Measurements from ENCODE around the gene FANCI. TPM values are rescaled to one million over a fixed set of nuclear protein-coding genes. Genes with fewer than 3 reads are reported as not detected.
A peak's percentile ranks its signal among the peaks of the same experiment; 100 is the strongest.

Gene FANCI
- total and polyA plus RNA-seq, 2 experiments from 2014 or later = 63.6 to 66.8 TPM

DNA sequence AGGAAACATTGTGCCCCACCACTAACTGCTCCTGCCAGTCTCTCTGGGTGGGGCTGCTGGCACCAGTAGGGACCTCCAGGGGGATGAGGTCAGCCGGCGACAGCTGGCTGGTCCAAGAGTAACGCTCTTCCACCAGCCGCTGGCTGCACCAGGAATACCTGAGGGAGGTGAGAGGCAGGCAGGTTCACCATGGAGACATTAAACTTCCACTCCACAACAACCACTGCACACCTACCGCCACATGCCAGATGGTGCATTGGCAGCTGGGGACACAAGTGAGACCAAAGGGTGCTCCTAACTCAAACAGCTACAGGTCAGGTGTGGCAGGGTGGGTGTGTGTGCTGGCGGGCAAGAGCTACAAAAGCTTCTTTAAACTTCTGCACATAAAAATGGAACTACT is 86.3 kb downstream of the FANCI start (continued):
- TF ChIP-seq, protein P1, sequence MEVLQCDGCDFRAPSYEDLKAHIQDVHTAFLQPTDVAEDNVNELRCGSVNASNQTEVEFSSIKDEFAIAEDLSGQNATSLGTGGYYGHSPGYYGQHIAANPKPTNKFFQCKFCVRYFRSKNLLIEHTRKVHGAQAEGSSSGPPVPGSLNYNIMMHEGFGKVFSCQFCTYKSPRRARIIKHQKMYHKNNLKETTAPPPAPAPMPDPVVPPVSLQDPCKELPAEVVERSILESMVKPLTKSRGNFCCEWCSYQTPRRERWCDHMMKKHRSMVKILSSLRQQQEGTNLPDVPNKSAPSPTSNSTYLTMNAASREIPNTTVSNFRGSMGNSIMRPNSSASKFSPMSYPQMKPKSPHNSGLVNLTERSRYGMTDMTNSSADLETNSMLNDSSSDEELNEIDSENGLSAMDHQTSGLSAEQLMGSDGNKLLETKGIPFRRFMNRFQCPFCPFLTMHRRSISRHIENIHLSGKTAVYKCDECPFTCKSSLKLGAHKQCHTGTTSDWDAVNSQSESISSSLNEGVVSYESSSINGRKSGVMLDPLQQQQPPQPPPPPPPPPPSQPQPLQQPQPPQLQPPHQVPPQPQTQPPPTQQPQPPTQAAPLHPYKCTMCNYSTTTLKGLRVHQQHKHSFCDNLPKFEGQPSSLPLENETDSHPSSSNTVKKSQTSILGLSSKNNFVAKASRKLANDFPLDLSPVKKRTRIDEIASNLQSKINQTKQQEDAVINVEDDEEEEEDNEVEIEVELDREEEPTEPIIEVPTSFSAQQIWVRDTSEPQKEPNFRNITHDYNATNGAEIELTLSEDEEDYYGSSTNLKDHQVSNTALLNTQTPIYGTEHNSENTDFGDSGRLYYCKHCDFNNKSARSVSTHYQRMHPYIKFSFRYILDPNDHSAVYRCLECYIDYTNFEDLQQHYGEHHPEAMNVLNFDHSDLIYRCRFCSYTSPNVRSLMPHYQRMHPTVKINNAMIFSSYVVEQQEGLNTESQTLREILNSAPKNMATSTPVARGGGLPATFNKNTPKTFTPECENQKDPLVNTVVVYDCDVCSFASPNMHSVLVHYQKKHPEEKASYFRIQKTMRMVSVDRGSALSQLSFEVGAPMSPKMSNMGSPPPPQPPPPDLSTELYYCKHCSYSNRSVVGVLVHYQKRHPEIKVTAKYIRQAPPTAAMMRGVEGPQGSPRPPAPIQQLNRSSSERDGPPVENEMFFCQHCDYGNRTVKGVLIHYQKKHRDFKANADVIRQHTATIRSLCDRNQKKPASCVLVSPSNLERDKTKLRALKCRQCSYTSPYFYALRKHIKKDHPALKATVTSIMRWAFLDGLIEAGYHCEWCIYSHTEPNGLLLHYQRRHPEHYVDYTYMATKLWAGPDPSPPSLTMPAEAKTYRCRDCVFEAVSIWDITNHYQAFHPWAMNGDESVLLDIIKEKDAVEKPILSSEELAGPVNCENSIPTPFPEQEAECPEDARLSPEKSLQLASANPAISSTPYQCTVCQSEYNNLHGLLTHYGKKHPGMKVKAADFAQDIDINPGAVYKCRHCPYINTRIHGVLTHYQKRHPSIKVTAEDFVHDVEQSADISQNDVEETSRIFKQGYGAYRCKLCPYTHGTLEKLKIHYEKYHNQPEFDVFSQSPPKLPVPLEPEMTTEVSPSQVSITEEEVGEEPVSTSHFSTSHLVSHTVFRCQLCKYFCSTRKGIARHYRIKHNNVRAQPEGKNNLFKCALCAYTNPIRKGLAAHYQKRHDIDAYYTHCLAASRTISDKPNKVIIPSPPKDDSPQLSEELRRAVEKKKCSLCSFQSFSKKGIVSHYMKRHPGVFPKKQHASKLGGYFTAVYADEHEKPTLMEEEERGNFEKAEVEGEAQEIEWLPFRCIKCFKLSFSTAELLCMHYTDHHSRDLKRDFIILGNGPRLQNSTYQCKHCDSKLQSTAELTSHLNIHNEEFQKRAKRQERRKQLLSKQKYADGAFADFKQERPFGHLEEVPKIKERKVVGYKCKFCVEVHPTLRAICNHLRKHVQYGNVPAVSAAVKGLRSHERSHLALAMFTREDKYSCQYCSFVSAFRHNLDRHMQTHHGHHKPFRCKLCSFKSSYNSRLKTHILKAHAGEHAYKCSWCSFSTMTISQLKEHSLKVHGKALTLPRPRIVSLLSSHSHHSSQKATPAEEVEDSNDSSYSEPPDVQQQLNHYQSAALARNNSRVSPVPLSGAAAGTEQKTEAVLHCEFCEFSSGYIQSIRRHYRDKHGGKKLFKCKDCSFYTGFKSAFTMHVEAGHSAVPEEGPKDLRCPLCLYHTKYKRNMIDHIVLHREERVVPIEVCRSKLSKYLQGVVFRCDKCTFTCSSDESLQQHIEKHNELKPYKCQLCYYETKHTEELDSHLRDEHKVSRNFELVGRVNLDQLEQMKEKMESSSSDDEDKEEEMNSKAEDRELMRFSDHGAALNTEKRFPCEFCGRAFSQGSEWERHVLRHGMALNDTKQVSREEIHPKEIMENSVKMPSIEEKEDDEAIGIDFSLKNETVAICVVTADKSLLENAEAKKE (CRISPR knock-in tag; IDR thresholded peaks at IDR 0.05) = no peak
- TF ChIP-seq CREB1 (CRISPR knock-in tag; IDR thresholded peaks at IDR 0.05; ENCODE audit: low read depth) = no peak
- TF ChIP-seq EZH2 (IDR thresholded peaks at IDR 0.05; ENCODE audit: low read depth, unreplicated experiment) = no peak
- TF ChIP-seq ZNF331 (CRISPR knock-in tag; IDR thresholded peaks at IDR 0.05; ENCODE audit: low read depth) = no peak
- TF ChIP-seq POLR2AphosphoS5 (IDR thresholded peaks at IDR 0.05; ENCODE audit: low read depth) = no peak
- no peak for TF ChIP-seq ZNF114 (CRISPR knock-in tag; IDR thresholded peaks at IDR 0.05)
- TF ChIP-seq EZH2phosphoT487 (IDR thresholded peaks at IDR 0.05; ENCODE audit: unreplicated experiment) = no peak
- no peak for TF ChIP-seq NANOG (IDR thresholded peaks at IDR 0.05; ENCODE audit: borderline replicate concordance)

DNA sequence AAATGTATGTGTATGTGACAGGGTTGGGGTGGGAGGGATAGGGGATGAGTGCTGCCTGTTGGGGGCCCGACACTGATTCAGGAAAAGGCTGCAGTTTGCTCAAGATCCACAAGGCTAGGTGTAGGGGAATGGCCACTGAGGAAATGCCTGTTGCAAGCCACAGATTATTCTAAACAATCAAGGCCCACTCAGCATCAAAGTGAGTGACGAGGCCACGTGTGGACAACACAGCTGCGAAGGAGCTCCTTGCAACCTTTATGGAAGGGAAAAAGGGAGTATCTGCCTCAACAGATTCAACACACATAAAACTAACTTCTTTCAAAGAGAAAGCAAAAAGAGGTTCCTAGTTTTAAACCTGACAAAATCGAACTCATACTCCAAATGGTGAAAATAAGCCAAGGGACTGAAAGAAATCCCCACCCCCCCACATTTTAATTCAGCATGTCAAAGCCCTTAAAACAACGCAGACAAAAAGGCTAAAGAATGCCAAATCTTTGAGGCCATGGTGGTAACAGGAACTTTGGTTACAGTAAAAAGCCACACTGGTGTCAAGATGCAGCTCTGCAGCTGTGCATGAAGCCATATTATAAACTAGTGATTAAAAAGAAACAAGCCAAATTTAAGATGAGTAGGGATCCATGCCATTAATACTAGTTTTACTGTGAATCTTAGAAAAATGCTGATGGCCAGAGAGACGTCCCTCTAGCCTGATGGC is 87.3 kb downstream of the FANCI start:
- peaks cover 32% of the 10 kb centered on the region for H3K79me2 ChIP-seq (replicated peaks; ENCODE audit: insufficient read depth)
- no peak overlapping the region for H2AFZ ChIP-seq
- peaks cover under 1% of the 10 kb centered on the region; the same call in 1 of the 2 replicates for H3K27me3 ChIP-seq (ENCODE audit: insufficient read depth)
- H3K4me3 Mint-ChIP-seq = peak overlapping the region; percentile 48; the same call in 1 of the 3 replicates
- no peak for DNase-seq (ENCODE audit: low spot score)
- no peaks in the 10 kb centered on the region for H3K9me2 ChIP-seq (ENCODE audit: insufficient read depth)
- peaks cover 68% of the 10 kb centered on the region for H3K36me3 Mint-ChIP-seq (ENCODE audit: low read depth)
- H3K4me3 ChIP-seq = no peak overlapping the region
- peaks cover 49% of the 10 kb centered on the region for H3K36me3 ChIP-seq (ENCODE audit: insufficient read depth)
- H3K4me2 ChIP-seq = no peak overlapping the region
- H3K9me3 Mint-ChIP-seq = peaks cover 5% of the 10 kb centered on the region
- peaks cover 30% of the 10 kb centered on the region for H4K20me1 ChIP-seq (replicated peaks; ENCODE audit: insufficient read depth)
- peaks cover 13% of the 10 kb centered on the region; the same call in 1 of the 2 replicates for H3K4me1 ChIP-seq (ENCODE audit: insufficient read depth)
- 0 out of 2 replicates have a peak, but pooled peaks cover 3% of the 10 kb centered on the region for H3F3A ChIP-seq (replicated peaks; ENCODE audit: low read depth)
- H3K27me3 Mint-ChIP-seq (ENCODE audit: insufficient read depth, low read depth, poor library complexity) = peaks cover 14% of the 10 kb centered on the region
- no peak overlapping the region for H3K27ac Mint-ChIP-seq
- peaks cover 22% of the 10 kb centered on the region for H3K4me1 Mint-ChIP-seq
- ATAC-seq = no peak
- no peak overlapping the region for H3K27ac ChIP-seq (ENCODE audit: low read depth)
- TF ChIP-seq ZNF114 (CRISPR knock-in tag; IDR thresholded peaks at IDR 0.05) (no peak), EZH2phosphoT487 (IDR thresholded peaks at IDR 0.05; ENCODE audit: unreplicated experiment) (no peak)
- TF ChIP-seq, protein P1 (CRISPR knock-in tag; IDR thresholded peaks at IDR 0.05) = no peak

Measured in GM23338 (cell line).